HG02759 (cell line): ENCODE results near the gene GPR78.

ENCODE experiments used
- ATAC-seq: cut with Tn5 transposase; IDR thresholded peaks from one replicate; pipeline ENCODE4 v1.9.1; 2021; ENCODE audit warnings: mild to moderate bottlenecking, moderate library complexity; ENCODE audit not compliant: unreplicated experiment

Gene GPR78

DNA sequence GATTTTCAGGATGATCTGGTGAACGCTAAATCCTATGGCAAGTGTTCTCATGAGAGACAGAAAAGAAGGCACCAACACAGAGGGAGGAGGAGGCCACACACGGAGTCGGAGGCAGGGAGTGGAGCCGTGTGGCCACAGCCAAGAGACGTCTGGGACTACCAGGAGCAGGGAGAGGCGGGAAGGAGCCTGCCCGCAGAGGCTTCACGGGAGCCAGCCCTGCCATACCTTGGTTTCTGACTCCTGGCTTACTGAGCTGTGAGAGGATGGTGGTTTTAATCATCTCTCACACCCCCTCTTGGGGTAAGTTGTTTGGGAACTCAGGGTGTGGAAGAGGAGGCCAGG, 33.5 kb upstream of the GPR78 start:
- no peak for ATAC-seq

DNA sequence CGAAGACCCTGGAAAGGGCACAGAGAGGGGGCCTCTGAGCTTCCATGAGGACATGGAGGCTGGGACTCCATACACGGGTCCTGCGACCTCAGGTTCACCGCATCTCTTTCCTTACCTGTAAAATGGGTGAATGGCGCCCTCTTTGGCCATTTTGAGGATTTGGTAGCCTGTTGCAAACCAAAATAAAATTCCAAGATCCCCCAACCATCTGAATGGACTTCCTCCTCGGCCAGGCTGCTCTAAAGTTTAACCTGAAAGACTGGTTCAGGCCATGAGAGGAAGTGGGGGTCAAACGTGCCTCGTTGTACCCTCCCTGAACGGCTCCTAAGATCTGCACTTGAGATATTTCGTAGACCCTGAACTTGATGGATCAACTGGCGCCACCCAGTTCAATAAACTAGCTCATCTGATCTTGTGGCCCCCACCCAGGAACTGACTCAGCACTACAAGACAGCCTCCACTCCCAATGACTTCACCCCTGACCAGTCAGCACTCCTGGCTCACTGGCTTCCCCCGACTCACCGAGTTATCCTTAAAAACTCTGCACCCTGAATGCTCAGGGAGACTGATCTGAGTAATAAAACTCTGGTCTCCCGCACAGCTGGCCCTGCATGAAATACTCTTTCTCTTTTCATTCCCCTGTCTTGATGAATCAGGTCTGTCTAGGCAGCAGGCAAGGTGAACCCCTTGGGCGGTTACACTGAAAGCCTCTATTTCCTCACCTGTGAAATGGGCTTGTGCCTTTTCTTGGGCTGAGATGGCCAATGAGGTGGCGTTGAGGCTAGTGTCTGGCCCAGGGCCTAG, 32.9 kb upstream of the GPR78 start:
- no peak for ATAC-seq

DNA sequence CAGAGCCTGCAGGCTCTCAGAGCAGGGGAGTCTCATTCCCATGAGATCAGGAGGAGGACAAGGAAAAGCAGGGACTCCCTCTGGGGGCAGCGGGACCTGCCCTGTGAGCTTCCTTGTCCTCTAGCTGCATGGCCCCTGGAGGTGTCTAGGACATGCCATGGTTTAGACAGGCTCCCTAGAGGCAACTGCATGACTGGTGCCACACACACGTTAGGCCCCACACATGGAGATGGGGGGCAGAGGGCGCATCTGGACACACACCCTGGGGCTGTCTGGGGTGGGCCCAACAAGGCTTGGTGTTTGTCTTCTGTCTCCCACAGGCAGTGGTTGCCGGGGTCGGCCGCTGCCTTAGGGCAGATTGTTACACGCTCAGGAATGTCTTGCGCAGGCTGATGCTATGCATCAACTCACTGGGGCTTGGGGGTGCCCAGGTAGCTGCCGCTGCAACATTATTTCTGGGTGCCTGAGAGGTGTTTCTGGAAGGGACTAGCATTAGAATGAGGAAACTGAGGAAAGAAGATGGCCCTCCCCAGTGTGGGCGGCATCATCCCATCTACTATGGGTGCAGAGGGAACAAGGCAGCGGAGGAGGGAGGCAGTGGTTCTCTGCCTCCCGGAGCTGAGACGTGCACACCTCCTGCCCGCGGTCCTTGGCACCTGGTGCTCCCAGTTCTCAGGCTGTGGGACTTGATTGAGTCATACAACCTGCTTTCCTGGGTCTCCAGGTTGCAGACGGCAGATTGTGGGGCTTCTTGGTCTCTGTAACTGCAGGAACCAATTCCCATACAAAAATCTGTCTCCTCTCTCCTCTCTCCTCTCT, 32.1 kb upstream of the GPR78 start:
- no peak for ATAC-seq

DNA sequence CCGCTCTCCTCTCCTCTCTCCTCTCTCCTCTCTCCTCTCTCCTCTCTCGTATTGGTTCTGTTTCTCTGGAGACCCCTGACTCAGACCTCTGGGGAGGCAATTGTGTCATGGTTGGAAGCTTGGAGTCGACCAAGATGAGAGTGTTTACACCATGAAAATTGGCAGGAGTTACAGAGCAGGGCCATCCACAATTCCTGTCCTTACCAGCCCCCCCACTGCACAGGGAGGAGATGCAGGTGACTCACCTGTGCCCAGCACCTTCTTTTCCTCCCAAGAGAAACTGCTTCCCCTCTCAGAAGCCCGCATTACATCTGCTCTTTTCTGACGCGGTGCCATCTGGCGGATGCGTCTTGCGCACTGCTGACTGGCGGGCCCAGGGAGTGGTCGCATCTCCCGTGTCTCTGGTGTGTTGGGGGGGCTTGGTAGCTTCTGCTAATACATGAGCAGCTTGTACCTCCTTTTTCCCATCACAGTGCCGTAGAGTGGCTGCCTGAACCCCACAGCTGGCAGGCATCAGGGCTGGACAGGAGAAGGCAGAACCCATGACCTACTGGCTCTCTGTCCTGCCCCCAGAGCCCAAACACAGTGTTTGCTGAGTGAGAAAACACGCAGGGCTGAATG, 31.4 kb upstream of the GPR78 start:
- ATAC-seq: no peak

DNA sequence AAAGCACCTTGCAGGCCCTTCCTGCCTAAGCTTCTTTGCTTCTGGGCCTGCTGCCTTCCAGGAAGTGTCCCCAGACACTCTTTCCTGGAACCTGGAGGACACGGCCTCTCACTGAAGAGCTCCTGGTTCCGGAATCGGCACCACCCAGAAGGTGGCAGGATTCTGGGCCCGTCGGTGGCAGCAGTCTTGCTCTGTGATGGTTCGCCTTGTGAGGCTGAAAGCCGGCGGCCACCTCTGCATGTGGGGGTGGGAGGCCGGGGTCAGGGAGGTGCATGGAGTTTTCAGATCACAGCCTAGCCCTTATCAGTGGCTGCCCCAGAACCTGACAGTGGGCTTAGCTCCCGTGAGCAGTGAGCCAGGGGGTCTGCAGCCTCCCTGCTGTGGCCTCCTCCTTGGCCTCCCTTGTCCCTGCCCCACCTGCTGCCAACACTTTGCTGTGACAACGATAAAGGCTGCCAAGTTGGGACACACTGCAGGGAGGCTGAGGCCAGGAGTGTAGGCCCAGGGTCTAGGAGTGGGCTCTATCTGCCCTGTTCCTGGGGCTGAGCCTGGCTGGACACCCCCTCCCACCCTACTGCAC, 30.8 kb upstream of the GPR78 start:
- ATAC-seq: no peak

DNA sequence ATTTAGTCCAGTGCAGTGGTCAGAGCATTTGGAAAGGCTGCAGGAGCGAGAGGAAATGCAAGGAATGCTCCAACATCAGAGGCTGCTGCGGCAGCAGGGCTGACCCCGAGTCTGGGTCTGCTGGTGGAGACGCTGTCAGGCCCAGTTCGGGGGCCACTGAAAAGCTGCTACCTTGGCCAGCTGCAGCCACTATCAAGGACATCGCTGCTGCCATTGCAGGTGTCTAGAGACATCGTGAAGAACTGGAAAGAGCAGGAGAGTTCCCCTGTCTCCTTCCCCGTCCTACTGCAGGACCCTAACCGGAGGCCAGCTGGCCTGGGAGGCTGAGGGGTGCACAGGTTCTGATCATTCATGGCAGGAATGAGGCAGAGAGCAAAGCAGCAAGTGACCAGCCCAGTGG, 29.5 kb upstream of the GPR78 start:
- no peak for ATAC-seq

DNA sequence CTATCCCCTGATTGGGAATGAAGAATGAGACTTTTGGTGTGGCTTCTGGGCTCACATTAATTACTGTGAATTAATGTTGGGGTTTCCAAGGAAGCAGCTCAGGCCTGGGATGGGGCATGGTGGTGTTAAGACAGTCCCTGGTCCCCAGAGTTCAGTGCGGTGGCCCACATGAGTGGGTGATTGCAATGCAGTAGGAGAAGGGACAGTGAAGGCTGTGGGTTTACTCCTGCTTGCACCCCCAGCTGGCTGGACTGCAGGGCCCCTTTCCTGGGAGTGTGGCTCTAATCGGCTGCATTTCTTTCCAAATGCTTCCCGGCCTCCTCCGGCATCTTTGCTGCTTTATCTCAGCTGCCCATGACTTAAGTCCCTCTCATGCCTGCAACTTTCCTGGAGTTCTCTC, 28.2 kb upstream of the GPR78 start:
- ATAC-seq: no peak

DNA sequence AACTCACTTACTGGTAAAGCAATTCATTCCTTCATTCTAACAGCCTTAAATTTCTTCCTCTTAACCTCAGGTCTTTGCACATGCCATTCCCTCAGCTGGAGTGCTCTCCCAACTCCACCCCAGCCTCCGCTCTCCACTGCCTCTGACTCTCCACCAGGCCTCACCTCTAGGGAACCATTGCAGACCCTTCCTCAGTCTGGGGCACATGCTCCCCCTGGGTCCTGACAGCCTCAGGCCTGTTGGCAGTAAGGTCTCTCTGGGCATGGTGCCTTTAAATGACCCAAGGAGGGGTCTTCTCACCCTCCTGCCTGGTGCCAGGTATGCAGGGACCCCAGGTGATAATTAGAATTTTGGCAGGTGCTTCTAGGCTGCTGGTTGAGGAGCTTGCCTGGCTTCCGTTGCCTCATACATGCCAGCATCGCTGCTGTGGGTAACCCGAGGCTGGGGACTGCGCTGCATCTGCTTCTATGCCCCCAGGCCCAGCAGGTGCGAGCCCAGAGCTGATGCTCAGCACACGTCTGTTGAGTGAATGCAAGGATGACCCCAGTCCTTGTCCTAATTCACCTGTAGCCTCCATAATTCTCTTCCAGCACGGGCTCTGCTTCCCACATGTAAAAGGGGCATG, 27.5 kb upstream of the GPR78 start:
- ATAC-seq: no peak

DNA sequence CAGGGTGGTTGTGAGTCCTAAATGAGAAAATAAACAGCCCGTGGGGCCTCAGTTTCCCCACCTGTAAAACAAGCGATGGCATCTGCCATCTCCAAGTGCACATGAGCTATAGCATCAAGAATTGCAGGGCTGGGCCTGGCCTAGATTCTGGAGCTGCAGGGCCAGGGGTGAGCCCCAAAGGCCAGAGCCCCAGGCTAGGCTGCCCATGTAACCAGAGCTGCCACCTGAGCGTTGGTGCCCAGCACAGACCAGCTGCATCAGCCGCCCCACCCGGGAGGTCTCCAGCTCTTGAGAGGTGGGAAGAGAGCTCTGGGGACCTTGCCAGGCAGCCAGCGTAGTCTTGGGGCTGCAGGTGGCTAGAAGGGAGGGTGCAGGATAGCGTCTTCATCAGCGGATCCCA, 27.0 kb upstream of the GPR78 start:
- ATAC-seq: no peak

DNA sequence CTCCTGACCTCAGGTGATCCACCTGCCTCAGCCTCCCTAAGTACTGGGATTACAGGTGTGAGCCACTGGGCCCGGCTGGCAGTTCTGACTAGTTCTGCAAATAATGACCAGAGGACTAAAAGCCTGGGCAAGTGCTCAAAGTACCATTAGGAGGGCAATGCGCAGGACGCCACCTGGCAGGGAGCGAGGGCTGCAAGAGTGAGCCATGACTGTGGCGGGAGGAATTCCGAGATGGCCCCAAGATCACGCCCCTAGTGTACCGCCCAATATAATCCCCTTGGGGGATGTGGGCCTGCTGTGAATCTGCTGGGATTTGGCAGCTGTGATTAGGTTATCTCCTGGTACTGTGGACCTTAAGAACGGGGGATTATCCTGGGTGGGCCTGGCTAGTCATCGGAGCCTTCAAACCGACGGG, 26.2 kb upstream of the GPR78 start:
- no peak for ATAC-seq

DNA sequence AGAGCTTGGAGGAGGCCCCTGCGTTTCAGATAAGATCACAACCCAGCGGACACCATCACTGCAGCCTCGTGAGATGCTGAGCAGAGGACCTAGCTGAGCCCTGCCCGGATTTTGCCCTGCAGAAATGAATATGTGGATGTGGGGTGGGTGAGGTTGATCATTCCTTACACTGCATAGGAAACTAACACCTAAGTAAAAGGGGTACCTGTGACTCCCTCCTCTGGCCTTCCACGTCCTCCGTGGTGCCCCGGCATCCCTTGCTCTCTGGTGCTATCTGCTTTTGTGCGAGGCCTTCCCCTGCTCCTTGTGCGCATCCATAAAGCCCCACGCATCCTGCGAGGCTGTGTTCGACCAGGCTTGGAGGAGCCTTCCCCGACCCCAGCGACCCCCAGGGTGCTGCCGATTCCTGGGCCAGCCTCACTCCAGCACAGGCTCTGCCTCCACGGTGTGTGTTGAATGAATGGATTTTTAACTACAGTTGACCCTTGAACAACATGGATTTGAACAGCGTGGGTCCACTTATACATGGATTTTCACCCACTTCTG, 25.6 kb upstream of the GPR78 start:
- ATAC-seq: no peak

DNA sequence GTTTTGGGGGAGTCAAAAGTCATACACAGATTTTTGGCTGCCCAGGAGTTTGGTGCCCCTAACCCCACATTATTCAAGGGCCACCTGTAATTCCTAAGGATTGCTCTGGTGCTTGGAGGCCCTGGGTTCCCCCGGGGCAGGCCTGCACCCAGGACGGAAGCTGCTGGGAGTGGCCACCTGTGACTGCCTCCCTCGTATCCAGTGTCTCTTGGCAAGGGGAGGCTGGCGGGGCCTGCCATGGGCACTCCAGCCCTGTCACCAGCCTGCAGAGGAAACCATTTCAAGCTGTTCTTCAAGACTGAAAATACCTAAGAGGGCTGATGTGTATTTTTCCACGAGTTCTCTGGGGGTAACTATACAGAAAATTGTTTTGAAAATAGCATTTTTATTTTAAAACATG, 24.5 kb upstream of the GPR78 start:
- ATAC-seq: no peak

DNA sequence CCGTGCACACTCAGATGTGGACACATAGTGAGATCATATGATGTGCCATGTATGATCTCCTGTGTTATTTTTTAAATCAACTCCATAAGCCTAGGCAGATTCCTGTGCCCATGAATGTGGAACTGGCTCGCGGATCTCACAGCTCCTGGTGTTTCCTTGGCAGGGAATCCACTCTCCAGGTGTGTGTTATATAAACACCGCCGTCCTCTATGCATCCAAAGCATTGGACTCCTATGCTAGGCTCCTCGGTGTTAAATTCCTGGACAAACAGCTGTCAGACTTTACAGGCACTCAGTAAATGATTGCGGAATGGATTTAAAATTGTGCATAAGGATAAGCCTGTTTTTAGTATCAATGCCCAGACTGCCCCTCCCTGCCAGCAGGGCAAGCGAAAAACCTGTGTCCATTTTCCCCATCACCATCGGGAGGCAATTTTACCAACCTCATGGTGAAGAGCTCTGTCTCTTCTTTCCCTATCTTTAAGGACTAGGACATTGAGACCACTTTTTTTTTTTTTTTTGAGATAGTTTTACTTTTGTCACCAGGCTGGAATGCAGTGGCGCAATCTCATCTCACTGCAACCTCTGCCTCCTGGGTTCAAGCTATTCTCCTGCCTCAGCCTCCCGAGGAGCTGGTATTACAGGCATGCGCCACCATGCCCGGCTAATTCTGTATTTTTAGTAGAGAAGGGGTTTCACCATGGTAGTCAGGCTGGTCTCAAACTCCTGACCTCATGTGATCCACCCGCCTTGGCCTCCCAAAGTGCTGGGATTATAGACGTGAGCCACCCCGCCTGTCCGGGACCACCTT, 23.6 kb upstream of the GPR78 start:
- no peak for ATAC-seq

DNA sequence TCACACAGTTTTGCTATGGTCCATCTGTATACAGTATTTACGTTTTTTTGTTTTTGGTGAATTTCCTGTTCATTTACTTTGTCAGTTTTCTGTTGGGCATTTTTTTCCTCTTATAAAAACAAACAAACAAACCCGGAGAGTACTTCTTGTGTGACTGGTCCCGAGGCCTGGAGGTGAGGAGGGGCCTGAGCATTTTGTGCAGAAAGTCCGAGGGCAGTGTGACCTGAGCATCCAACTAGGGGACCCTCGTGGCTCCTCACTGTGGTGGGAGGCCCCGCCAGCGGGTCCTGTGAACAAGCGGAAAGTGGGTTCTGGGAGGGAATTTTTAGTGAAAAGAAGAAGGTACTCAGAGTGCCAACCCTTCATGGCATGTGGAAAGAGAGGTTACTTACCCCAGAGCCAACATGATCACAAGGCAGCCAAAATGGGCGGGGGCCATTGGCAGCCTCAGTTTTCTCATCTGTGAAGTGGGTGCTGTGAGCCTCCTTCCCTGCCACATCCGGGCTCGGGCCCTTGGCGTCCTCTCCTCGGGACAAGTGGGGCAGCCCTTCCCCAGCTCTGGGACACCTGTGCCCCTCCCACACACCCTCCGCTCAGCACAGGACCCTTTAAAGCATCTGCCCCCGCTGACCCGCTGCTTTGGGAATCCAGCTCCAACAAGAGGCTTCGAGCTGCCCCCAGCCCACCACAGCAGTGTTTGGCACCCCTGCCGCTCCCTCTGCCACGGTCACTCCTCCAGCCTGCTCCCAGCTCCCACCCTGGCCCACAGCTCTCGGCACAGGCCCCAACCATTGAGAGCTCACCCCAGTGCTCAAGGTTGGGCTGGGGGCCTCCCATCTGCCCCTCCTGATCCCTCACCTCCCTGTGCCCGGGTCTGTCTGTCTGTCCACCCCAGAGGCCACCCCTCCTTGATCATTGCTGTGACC, 22.8 kb upstream of the GPR78 start:
- no peak for ATAC-seq

DNA sequence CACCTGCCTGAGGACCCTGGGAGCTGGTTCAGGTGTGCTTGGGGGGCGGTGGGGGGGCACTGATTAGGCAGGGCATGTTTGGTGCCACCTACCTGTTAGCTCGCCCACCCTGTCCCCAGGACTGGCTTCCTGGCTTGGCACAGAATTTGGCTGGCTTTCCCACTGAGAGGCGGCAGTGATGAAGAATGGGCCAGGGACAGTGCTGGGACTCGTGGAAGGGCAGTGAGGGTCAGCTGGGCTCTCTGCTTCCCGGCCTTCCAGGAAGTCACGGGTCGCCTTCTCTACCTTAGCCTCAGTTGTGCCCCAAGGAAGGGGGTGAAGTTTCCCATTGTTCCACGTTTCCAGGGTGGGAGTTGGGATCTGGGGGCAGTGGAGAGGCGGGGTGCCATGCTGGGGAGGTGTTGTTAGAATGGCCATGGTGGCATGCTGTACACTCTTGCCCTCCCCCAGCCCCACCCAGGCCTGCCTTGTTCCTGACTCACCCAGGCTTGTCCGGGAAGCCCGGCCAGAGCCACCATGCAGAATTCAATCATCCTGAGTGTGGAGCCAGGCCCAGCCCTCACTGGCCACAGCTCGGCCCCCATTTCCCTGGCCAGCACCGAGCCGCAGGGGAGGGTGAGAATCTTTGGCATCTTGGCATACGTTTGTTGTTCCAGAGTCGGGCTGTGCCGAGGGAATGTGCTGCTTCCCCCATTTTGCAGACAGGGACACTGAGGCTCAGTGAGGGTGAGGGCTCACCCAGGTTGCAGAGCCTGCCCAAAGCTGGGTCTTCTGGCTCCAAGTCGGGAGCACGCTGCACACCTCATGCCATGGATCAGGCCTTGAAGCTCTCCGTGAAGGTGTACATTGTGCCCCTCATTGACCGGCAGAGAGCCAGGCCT, 21.9 kb upstream of the GPR78 start:
- ATAC-seq: no peak

DNA sequence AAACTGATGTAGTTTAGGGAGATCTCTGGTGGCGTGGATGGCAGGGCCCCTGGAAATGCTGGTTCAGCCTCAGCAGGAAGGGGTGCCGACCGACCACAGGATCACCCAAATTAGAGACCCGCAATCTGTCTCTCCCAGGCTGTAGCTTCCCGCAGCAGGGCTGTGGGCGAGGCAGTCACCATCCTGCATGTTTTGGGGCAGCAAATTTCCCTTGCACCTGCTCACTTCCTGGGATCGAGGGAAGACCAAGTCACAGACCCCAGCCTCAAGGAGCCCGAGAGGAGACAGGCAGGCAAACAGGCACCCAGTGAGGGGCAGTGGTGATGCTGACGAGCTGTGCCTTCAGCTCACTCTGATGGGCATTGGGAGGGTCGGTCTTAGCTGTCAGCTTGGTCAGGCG, 21.2 kb upstream of the GPR78 start:
- no peak for ATAC-seq

DNA sequence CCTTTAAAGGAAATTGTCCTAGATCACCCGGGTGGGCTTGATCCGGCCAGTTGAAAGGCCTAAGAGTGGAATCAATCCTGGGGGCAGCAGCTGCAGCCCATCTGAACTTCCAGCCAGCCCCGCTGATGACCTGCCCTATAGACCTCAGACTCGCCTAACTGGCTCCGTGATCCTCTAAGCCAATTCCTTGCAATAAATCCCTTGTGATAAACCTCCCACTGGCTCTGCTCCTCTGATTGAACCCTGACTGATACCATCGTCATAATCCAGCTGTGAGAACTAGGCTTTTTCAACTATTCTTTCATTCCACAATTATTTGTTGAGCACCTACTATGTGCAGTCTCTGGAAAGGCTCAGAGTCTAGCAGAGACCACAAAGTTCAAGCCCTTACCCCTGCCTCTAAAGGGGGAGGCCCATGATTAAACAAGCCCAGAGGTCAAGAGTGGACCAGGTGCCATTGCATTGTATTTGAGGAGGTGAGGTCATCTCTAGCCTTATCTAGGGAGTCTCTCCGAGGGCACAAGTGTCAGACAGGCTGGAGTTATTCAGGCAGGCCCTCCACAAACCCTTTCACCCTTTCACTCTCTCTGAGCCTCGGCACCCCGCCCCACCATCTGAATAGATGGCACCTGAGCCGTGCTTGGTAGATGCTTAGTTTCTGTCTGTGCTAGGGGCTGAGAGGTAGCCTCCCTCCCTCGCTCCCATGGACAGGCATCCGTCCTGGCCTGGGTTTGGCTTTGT, 20.5 kb upstream of the GPR78 start:
- ATAC-seq: no peak
